HG03039 (cell line): ENCODE results near the gene CMSS1.

Source experiments
- ATAC-seq: cut with Tn5 transposase; IDR thresholded peaks from one replicate; pipeline ENCODE4 v1.9.1; 2021; ENCODE audit warnings: mild to moderate bottlenecking, moderate library complexity; ENCODE audit not compliant: unreplicated experiment

The CMSS1 gene

GRCh38 chr3:100123112-100123511 lies 305.4 kb downstream of the CMSS1 start:
- no peak for ATAC-seq

GRCh38 chr3:100124201-100124761 lies 306.6 kb downstream of the CMSS1 start:
- no peak for ATAC-seq

GRCh38 chr3:100125161-100125938 lies 307.7 kb downstream of the CMSS1 start:
- no peak for ATAC-seq

- no peak for ATAC-seq
Observed at GRCh38 chr3:100127792-100128191, 310.1 kb downstream of the CMSS1 start.

- no peak for ATAC-seq
Observed at GRCh38 chr3:100128565-100128964, 310.9 kb downstream of the CMSS1 start.

- no peak for ATAC-seq
Observed at GRCh38 chr3:100129941-100130340, 312.3 kb downstream of the CMSS1 start.

- ATAC-seq = no peak
Observed at GRCh38 chr3:100131241-100131640, 313.6 kb downstream of the CMSS1 start.

- ATAC-seq = no peak
Observed at GRCh38 chr3:100136921-100137320, 319.3 kb downstream of the CMSS1 start.

- ATAC-seq = no peak
Observed at GRCh38 chr3:100140976-100141375, 323.3 kb downstream of the CMSS1 start.

GRCh38 chr3:100141586-100141985 lies 323.9 kb downstream of the CMSS1 start:
- no peak for ATAC-seq

GRCh38 chr3:100144255-100144866 lies 326.7 kb downstream of the CMSS1 start:
- ATAC-seq = peak; percentile 64

GRCh38 chr3:100149130-100149529 lies 331.5 kb downstream of the CMSS1 start:
- ATAC-seq = no peak

GRCh38 chr3:100149713-100150415 lies 332.2 kb downstream of the CMSS1 start:
- ATAC-seq = no peak

- ATAC-seq = no peak
Observed at GRCh38 chr3:100150473-100150872, 332.8 kb downstream of the CMSS1 start.

- no peak for ATAC-seq
Observed at GRCh38 chr3:100151024-100151707, 333.5 kb downstream of the CMSS1 start.

GRCh38 chr3:100154171-100154570 lies 336.5 kb downstream of the CMSS1 start:
- ATAC-seq = no peak

- no peak for ATAC-seq
Observed at GRCh38 chr3:100155128-100155527, 337.5 kb downstream of the CMSS1 start.

- no peak for ATAC-seq
Observed at GRCh38 chr3:100155590-100155989, 337.9 kb downstream of the CMSS1 start.

GRCh38 chr3:100157685-100158084 lies 340.0 kb downstream of the CMSS1 start:
- ATAC-seq = no peak

GRCh38 chr3:100158918-100159330 lies 341.3 kb downstream of the CMSS1 start:
- no peak for ATAC-seq
